Brain microvascular endothelial cell (primary cell): Measurements from ENCODE around the gene CSNK1A1.
A peak's percentile ranks its signal among the peaks of the same experiment; 100 is the strongest.

ENCODE experiments used
- DNase-seq: peaks from one replicate; pipeline ENCODE4 v3.0.0-alpha.2; 2020
- H3K27ac ChIP-seq: fragments of 250-450 bp; sonication (Bioruptor Pico); 2 replicates; pipeline ENCODE4 v1.5.1; 2020; ENCODE audit warnings: mild to moderate bottlenecking, moderate library complexity
- H3K27me3 ChIP-seq: fragments of 250-450 bp; sonication (Bioruptor Pico); replicated peaks from 2 replicates; pipeline ENCODE4 v1.5.1; 2020; ENCODE audit warnings: mild to moderate bottlenecking
- H3K36me3 ChIP-seq: fragments of 250-450 bp; sonication (Bioruptor Pico); replicated peaks from 2 replicates; pipeline ENCODE4 v1.5.1; 2020; ENCODE audit warnings: mild to moderate bottlenecking
- H3K4me3 ChIP-seq: 2 replicates; pipeline ENCODE4 v1.5.1; 2011; ENCODE audit warnings: low read depth, mild to moderate bottlenecking, control low read depth, low read length, moderate library complexity
- in situ Hi-C: cut with HindIII; loops from 2 replicates; pipeline ENCODE4 v1.10.0; 2017; ENCODE audit warnings: low sequenced_read_pairs, low pct_ligation_motif_present
- TF ChIP-seq, protein P1 (sequence below): IDR thresholded peaks from 2 replicates; pipeline ENCODE4 v1.5.1; 2011; ENCODE audit warnings: low read depth, mild to moderate bottlenecking, moderate library complexity, low read length, control low read depth, inconsistent platforms; ENCODE audit errors: missing control alignments

CSNK1A1 gene

DNA sequence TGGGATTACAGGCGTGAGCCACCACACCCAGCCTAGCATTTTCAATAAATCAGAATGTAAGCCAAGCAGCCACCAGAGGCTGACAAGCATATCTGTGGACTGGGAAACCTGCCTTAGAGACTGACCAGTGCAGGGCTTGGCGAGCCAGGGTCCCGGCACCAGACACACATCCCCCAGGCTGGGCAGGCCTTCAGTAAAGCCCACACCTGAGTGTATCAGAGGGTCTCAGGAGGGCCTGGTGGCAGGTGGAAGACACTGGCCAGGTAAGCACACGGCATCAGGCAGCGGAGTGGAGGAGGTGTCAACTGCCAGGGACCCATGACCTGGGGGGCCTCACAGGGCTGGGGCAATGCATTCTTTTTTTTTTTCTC lies 93.9 kb downstream of the CSNK1A1 start:
- in situ Hi-C loops = no loop called here
- Histone ChIP-seq H3K36me3 (no peaks in the 10 kb centered on the region), H3K4me3 (no peak overlapping the region), H3K27ac (no peak overlapping the region), H3K27me3 (no peaks in the 10 kb centered on the region)
- no peak for DNase-seq
- TF ChIP-seq, protein P1, sequence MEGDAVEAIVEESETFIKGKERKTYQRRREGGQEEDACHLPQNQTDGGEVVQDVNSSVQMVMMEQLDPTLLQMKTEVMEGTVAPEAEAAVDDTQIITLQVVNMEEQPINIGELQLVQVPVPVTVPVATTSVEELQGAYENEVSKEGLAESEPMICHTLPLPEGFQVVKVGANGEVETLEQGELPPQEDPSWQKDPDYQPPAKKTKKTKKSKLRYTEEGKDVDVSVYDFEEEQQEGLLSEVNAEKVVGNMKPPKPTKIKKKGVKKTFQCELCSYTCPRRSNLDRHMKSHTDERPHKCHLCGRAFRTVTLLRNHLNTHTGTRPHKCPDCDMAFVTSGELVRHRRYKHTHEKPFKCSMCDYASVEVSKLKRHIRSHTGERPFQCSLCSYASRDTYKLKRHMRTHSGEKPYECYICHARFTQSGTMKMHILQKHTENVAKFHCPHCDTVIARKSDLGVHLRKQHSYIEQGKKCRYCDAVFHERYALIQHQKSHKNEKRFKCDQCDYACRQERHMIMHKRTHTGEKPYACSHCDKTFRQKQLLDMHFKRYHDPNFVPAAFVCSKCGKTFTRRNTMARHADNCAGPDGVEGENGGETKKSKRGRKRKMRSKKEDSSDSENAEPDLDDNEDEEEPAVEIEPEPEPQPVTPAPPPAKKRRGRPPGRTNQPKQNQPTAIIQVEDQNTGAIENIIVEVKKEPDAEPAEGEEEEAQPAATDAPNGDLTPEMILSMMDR = no peak

GRCh38 chr5:149456597-149457392 lies 94.4 kb downstream of the CSNK1A1 start:
- no peak overlapping the region for H3K4me3 ChIP-seq
- TF ChIP-seq, protein P1 = no peak
- H3K36me3 ChIP-seq = no peaks in the 10 kb centered on the region
- DNase-seq = no peak
- no peaks in the 10 kb centered on the region for H3K27me3 ChIP-seq
- no peak overlapping the region for H3K27ac ChIP-seq
- in situ Hi-C loops = no loop called here

- no peaks in the 10 kb centered on the region for H3K36me3 ChIP-seq
- H3K4me3 ChIP-seq = no peak overlapping the region
- in situ Hi-C loops = no loop called here
- peak; percentile 49 for DNase-seq
- no peak overlapping the region for H3K27ac ChIP-seq
- H3K27me3 ChIP-seq = no peaks in the 10 kb centered on the region
- TF ChIP-seq, protein P1 = no peak
These were observed 95.3 kb downstream of the CSNK1A1 start for GRCh38 chr5:149455889-149456409.

- peak overlapping the region; percentile 97 for H3K27ac ChIP-seq
These were observed 97.4 kb downstream of the CSNK1A1 start for GRCh38 chr5:149453618-149454415.

DNA sequence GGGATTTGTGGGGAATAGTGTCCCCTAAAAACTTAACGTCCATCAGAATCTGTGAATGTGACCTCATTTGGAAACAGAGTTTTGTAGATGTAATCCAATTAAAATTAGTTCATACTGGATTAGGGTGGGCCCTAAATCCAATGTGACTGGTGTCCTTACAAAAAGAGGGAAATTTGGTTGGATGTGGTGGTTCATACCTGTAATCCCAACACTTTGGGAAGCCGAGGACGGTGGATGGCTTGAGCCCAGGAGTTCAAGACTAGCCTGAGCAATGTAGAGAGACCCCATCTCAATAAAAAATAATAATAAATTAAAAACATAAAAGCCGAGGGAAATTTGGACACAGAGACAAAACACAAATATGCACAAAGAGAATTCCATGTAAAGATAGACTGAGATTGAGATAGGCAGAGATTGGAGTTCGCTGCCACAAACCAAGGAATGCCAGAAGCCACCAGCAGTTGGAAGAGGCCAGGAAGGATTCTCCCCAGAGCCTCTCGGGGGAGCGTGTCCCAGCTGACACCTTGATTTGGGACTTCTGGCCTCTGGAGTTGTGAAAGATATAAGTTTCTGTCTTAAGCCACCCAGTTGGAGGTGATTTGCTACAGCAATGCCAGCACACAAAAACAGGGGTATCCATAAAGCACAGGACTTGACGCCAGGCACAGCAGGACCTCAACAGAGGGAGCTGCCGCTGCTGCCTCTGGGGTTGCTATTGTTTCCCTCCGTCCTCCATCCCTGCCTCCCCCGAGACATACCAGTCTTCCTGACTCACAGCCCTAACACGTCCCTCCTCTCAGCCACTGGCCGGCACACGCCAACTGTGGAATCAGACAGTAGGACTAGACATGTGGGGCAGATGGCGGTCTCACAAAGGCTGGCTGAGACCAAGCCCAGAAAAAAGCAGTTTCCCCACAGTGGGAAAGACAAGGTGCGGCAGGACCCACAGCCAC lies 98.3 kb downstream of the CSNK1A1 start:
- TF ChIP-seq, protein P1 = peak; percentile 47
- in situ Hi-C loops = no loop called here
- Histone ChIP-seq H3K36me3 (no peaks in the 10 kb centered on the region), H3K4me3 (no peak overlapping the region), H3K27me3 (no peaks in the 10 kb centered on the region), H3K27ac (peak overlapping the region; percentile 97)
- peak; percentile 96 for DNase-seq

More at GRCh38 chr5:149453618-149454415, 97.4 kb downstream of the CSNK1A1 start:
- Histone ChIP-seq H3K4me3 (no peak overlapping the region), H3K36me3 (no peaks in the 10 kb centered on the region), H3K27me3 (no peaks in the 10 kb centered on the region)
- in situ Hi-C loops = no loop called here
- TF ChIP-seq, protein P1 = no peak
- DNase-seq = no peak
